Hepatocyte (in vitro differentiated cells): ENCODE data around the gene BCAS3. TPM values are rescaled to one million over a fixed set of nuclear protein-coding genes. Genes with fewer than 3 reads are reported as not detected.

Source experiments
- DNase-seq: peaks from one replicate; pipeline ENCODE4 v3.0.0-alpha.2; 2016; ENCODE audit warnings: low spot score
- H2AFZ ChIP-seq: fragments of 200-600 bp; sonication (generic); 2 replicates; pipeline ENCODE4 v1.6.0; 2016; ENCODE audit warnings: antibody characterized with exemption, mild to moderate bottlenecking
- H3K27ac ChIP-seq: fragments of 200-600 bp; sonication (generic); 2 replicates; pipeline ENCODE4 v1.5.1; 2016; ENCODE audit warnings: mild to moderate bottlenecking
- H3K27me3 ChIP-seq: fragments of 200-600 bp; sonication (generic); 2 replicates; pipeline ENCODE4 v1.6.1; 2016
- H3K36me3 ChIP-seq: fragments of 200-600 bp; sonication (generic); replicated peaks from 2 replicates; pipeline ENCODE4 v1.5.1; 2016; ENCODE audit warnings: low read depth; ENCODE audit not compliant: insufficient read depth
- H3K4me1 ChIP-seq: fragments of 200-600 bp; sonication (generic); 2 replicates; pipeline ENCODE4 v1.5.1; 2016; ENCODE audit warnings: mild to moderate bottlenecking, moderate library complexity; ENCODE audit not compliant: insufficient read depth
- H3K4me2 ChIP-seq: fragments of 200-600 bp; sonication (generic); 2 replicates; pipeline ENCODE4 v1.6.0; 2016
- H3K4me3 ChIP-seq: fragments of 200-600 bp; sonication (generic); 2 replicates; pipeline ENCODE4 v1.5.1; 2016; ENCODE audit warnings: mild to moderate bottlenecking
- H3K79me2 ChIP-seq: fragments of 200-600 bp; sonication (generic); 2 replicates; pipeline ENCODE4 v1.6.0; 2017; ENCODE audit warnings: mild to moderate bottlenecking
- H3K9me2 ChIP-seq: fragments of 200-600 bp; sonication (generic); replicated peaks from 2 replicates; pipeline ENCODE4 v1.6.0; 2017; ENCODE audit warnings: mild to moderate bottlenecking; ENCODE audit not compliant: insufficient read depth
- H3K9me3 ChIP-seq: fragments of 200-600 bp; sonication (generic); 2 replicates; pipeline ENCODE4 v1.5.1; 2016; ENCODE audit warnings: low read depth, mild to moderate bottlenecking
- H4K20me1 ChIP-seq: fragments of 200-600 bp; sonication (generic); 2 replicates; pipeline ENCODE4 v1.6.0; 2016; ENCODE audit warnings: mild to moderate bottlenecking; ENCODE audit not compliant: insufficient read depth, poor library complexity, severe bottlenecking
- CTCF ChIP-seq: fragments of 200-600 bp; sonication (generic); IDR thresholded peaks from 2 replicates; pipeline ENCODE4 v1.5.1; 2016; ENCODE audit warnings: antibody characterized with exemption, mild to moderate bottlenecking; ENCODE audit not compliant: poor library complexity
- EZH2 ChIP-seq: fragments of 200-600 bp; sonication (generic); IDR thresholded peaks from 2 replicates; pipeline ENCODE4 v1.6.1; 2016; ENCODE audit warnings: antibody characterized with exemption, mild to moderate bottlenecking, borderline replicate concordance
- EZH2phosphoT487 ChIP-seq: fragments of 200-600 bp; sonication (generic); IDR thresholded peaks from one replicate; pipeline ENCODE4 v1.6.1; 2018; ENCODE audit warnings: antibody characterized with exemption, mild to moderate bottlenecking, low read depth, moderate library complexity; ENCODE audit not compliant: unreplicated experiment, severe bottlenecking
- WGBS: methylation state at CpG from one replicate; pipeline ENCODE4 v1.1.6; 2016; ENCODE audit warnings: low lambda C conversion rate; ENCODE audit errors: missing lambda C conversion rate; 5-methylcytosine and 5-hydroxymethylcytosine counted together
- polyA plus RNA-seq: library from polyadenylated mRNA; unstranded; fragments of >200 nt; fragmentation: Nextera tagmentation; extraction: Ambion mirVana; gene quantifications from 2 replicates; pipeline ENCODE4 v1.2.1, GENCODE V29; 2016
- total RNA-seq: library from RNA; depleted of rRNA; stranded (reverse); fragments of >200 nt; gene quantifications from 2 replicates; pipeline ENCODE4 v1.2.3, GENCODE V29; 2014

Gene BCAS3
- total and polyA plus RNA-seq, 2 experiments from 2014 or later, result 16.5 to 58.8 TPM

GRCh38 chr17:61323003-61323908 is 645.6 kb downstream of the BCAS3 start:
- no peaks in the 10 kb centered on the region for H3K27me3 ChIP-seq

GRCh38 chr17:61323909-61324868 is 646.5 kb downstream of the BCAS3 start:
- Histone ChIP-seq H3K9me3 (no peaks in the 10 kb centered on the region), H4K20me1 (no peaks in the 10 kb centered on the region), H3K4me1 (peaks cover 5% of the 10 kb centered on the region), H3K79me2 (no peaks in the 10 kb centered on the region), H3K9me2 (no peaks in the 10 kb centered on the region), H3K4me3 (no peak overlapping the region), H3K27me3 (no peaks in the 10 kb centered on the region), H2AFZ (no peak overlapping the region), H3K4me2 (no peak overlapping the region), H3K27ac (no peak overlapping the region), H3K36me3 (no peaks in the 10 kb centered on the region)
- WGBS, result 81% methylated on average over 12 of the region's 12 CpGs
- DNase-seq, result no peak
- TF ChIP-seq CTCF (no peak), EZH2 (no peak), EZH2phosphoT487 (no peak)

More at GRCh38 chr17:61323003-61323908, 645.6 kb downstream of the BCAS3 start:
- WGBS, result 55% methylated on average over 13 of the region's 13 CpGs
- DNase-seq, result no peak
- H3K79me2 ChIP-seq, result no peaks in the 10 kb centered on the region
- TF ChIP-seq EZH2phosphoT487 (no peak), EZH2 (no peak), CTCF (no peak)
- H3K36me3 ChIP-seq, result no peaks in the 10 kb centered on the region
- H3K9me2 ChIP-seq, result no peaks in the 10 kb centered on the region
- peaks cover 5% of the 10 kb centered on the region for H3K4me1 ChIP-seq
- H3K9me3 ChIP-seq, result no peaks in the 10 kb centered on the region
- no peaks in the 10 kb centered on the region for H4K20me1 ChIP-seq
- H2AFZ ChIP-seq, result no peak overlapping the region
- no peak overlapping the region for H3K4me2 ChIP-seq
- H3K4me3 ChIP-seq, result no peak overlapping the region
- H3K27ac ChIP-seq, result no peak overlapping the region

GRCh38 chr17:61324950-61325349 is 647.3 kb downstream of the BCAS3 start:
- H3K9me3 ChIP-seq, result no peaks in the 10 kb centered on the region
- no peaks in the 10 kb centered on the region for H4K20me1 ChIP-seq
- H2AFZ ChIP-seq, result no peak overlapping the region
- H3K4me2 ChIP-seq, result no peak overlapping the region
- H3K36me3 ChIP-seq, result no peaks in the 10 kb centered on the region
- no peak overlapping the region for H3K4me3 ChIP-seq
- no peaks in the 10 kb centered on the region for H3K27me3 ChIP-seq
- no peaks in the 10 kb centered on the region for H3K79me2 ChIP-seq
- no peaks in the 10 kb centered on the region for H3K9me2 ChIP-seq
- 91% methylated on average over 5 of the region's 5 CpGs for WGBS
- DNase-seq, result no peak
- TF ChIP-seq EZH2phosphoT487 (no peak), CTCF (no peak), EZH2 (no peak)
- H3K27ac ChIP-seq, result no peak overlapping the region
- H3K4me1 ChIP-seq, result peaks cover 5% of the 10 kb centered on the region
